HG03378 (cell line): ENCODE data around the gene B4GALNT1.
"Not testable (repeated sequence)": the region's sequence is repeated elsewhere in the genome, so short reads cannot be mapped to it uniquely, and the experiment has no call there.

Source experiments
- ATAC-seq: cut with Tn5 transposase; IDR thresholded peaks from one replicate; pipeline ENCODE4 v1.9.1; 2021; ENCODE audit warnings: mild to moderate bottlenecking, moderate library complexity; ENCODE audit not compliant: unreplicated experiment

The B4GALNT1 gene

DNA sequence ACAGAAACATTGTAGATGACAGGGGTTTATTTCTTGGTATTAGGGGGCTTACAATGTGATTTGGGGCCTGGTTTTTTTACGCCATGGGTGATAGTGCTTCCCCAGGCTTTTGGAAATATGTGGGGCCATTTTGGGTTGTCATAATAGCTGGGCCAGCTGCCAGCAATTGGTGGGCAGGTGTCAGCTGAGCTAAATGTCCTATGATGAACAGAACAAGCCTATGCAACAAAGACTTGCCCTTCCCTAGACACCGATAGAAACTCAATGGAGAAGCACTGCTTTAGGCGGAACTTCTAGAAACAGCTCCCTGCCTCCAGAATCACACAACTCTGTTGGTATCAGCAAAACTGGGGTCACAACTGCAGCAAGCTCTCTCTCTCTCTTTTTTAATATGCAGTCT is 5.1 kb upstream of the B4GALNT1 start:
- ATAC-seq: no peak

DNA sequence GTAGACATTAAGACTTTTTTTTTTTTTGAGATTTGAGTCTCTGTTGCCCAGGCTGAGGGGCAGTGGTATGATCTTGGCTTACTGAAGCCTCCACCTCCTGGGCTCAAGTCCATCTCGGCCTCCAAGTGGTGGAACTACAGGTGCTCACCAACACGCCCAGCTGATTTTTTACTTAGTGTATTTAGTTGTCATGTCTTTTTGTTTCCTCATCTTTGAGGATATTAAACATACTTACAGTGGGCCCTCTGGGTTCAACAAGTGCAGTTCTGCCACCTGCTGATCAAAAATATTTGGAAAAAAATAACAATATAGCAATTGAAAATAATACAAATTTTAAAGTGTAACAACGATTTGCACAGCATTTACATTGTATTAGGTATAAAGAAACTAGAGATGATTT is 4.4 kb upstream of the B4GALNT1 start:
- ATAC-seq: no peak

DNA sequence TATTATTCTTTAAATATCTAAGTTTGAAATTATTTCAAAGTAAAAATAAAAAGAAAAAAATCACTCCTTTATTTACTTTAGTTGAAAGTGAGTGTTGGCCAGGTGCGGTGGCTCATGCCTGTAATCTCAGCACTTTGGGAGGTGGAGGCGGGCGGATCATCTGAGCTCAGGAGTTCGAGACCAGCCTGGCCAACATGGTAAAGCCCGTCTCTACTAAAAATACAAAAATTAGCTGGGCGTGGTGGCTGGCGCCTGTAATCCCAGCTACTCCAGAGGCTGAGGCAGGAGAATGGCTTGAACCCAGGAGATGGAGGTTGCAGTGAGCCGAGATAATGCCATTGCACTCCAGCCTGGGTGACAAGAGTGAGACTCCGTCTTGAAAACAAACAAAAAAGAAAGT is 3.7 kb upstream of the B4GALNT1 start:
- not testable (repeated sequence) for ATAC-seq

DNA sequence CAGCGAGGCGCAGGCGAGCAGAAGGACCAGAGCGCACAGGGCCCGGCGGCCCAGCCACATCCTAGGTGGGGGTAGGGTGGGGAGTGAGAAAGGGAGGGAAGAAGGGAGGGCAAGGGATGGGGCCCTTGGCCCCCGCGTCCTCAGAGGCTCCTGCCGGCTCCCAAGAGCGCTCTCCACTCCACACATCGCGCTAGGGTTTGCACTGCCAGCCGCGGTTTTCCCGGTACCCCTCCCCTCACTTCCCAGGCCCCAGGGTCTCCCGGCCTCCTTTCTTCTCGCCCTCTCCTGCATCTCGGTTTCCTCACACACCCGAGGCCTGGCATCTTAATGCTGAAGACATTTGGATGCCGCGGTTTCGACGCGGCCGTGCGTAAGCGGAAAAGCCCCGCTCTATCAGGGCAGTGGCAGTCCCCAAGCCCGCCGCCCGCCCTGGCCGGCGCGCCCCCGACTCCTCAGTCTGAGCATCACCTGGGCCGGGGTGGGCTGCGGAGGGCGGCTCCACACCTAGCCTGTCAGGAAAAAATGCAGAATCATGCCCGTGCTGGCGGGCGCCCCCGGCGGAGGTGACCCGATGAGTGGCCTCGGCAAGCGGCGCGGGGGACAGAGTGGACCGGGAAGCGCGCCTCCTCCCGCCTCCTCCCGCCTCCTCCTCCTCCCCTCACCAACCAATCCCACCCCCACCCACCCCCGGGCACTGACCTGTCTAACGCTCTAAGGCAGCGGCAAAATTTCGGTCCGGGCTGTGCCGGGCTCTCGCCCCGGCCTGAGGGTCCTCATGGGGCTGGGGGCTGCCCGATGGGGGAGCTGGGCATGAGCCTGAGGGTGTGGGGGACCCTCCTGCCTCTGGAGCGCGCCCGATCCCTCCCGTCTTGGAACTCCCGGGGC is 686 bp downstream of the B4GALNT1 start:
- ATAC-seq: no peak

DNA sequence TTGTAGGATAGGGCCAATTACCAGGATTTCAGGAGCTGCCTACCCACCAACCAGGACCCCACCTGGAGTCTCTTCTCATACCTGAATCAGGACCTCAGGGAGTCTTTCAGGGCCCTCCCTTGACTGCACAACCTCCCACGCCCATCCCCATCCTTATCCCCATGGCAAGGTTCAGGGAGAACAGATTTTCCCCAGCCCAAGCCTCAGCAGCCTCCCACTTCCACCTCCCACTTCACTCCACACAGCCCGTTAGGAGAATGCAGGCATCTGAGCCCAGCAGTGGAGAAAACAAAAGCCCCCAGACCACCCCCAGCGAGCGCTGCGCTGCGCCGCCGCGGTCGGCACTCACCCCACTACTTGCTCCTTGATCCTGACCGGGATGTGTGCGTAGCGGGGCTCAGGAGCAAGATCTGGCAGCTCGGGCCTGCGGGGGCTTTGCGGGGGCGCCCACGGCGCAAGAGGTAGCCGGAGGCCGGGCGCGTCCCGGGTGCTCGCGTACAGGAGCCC is 1.4 kb downstream of the B4GALNT1 start:
- ATAC-seq: no peak

DNA sequence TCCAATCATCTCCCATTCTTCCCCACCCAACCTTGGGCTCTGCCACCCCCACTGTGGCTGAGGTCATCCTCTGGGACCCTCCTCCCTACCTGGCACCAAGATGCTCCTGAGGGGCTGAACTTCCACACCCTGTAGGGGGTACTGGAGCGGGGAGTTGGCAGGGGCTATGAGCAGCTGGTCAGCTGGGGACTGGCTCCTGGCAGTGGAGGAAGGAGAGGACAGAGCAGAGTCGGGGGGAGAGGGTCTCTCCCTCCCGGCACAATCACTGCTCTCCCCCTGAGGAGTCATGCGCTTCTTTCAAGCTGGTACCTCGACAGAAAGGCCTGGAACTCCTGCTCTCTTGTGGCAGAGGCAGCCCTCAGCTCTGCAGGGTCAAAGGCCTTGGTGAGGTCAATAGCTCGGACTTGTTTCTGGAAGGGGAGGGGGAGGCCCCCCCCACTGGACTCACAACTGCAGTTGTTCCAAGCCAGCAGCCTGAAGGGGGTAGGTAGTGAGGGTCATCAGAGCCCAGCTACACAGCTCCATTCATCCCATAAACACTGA is 2.0 kb downstream of the B4GALNT1 start:
- no peak for ATAC-seq

DNA sequence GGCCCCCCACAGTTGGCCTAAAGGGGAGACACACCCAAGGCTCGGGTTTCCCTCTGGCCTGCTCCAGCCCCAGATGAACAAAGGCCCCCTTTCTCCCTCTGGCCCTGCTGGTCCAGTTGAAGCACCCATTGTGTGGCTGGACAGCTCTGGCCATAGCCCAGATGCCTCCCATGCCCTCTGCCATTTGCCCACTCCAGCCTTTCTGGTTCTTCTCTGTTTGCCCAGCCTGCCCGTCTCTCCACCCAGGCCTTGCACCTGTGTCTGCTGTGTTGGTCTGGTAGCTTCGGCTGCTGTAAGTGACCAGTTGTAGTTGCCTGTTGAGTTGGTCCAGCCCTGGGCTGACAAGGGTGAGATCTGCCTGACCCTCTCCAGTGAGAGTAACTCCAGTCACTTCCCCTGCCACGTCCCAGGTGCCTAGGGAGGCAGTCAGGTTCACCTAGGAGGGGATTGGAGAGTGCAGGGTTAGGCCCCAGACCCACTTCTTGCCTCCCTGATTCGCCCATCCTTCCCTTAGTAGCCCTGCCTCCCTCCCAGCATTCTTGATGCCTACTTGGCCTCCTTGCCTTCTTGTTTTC is 3.0 kb downstream of the B4GALNT1 start:
- ATAC-seq: no peak

DNA sequence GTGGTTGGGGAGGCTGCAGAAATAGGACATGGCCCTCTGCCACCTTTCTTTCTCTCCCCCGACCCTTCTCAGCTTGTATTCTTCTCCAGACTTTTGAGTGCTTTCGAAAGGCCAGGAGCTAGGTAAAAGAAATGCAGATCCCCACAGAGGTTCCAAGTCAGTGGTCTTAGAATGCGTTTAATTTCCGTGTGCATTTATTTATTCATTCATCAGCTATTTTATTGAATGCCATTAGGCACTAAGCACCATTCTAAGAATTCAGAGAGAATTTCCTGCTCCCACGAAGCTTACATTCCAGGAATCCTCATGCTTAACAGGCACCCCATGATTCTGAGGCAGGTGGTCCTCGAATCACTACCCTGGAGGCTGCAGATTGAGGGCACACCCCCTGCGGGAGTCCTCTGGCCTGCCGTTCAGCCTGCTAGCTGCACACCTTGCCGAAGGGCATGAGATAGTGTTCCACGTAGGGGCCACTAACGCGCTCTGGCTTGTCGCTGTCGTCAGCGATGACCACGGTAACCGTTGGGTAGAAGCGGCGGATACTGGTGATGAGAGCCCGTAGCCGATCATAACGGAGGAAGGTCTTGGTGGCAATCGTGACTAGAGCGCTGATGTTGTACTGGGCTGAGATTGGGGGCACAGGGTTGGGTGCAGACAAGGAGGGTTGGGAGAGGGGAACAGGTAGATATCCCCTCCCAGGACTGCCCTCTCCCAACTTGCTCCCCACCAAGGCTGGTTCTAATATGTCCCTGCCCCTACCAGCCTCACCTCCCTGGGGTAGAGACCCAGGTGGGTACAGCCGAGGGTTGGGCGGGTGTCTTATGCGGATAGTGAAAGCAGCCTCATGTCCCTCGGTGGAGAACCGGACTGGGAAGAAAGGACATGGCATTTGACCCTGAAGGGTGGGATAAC is 4.5 kb downstream of the B4GALNT1 start:
- ATAC-seq: no peak

DNA sequence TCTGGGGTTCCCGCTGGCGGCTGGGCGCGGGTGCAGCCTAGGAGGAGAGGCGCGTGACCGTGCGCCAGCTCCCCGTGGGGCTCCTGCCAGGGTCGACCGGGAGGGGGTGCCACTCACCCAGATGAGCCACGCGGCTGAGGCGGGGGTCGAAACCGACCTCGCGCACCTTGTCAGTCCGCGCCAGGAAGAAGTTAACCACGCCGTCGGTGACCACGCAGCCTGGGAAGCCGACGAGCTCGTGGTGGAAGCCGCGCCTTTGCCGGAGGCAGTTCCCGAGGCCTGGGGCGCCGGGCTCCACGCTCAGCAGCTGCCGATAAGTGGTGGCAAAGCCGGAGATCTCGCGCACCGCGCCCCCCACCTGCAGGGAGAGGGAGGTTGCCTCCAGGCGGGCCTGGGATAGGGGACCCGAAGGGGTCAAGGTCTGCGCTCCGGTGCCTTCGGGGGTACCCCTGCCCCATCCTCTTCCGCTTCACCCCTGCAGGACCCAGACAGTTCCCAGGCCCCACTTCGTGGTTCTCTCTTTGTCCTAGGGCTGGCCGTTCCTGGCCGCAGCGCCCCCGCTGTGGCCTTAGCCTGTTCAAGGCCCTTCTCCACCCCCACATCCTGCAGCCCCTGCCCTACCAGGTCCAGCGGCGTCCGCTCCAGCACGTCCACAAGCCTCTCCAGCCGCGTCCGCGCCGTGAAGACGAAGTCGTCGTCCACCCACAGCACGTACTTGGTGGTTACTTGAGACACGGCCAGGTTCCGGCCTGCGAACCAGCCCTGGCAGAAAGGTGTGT is 5.3 kb downstream of the B4GALNT1 start:
- no peak for ATAC-seq

DNA sequence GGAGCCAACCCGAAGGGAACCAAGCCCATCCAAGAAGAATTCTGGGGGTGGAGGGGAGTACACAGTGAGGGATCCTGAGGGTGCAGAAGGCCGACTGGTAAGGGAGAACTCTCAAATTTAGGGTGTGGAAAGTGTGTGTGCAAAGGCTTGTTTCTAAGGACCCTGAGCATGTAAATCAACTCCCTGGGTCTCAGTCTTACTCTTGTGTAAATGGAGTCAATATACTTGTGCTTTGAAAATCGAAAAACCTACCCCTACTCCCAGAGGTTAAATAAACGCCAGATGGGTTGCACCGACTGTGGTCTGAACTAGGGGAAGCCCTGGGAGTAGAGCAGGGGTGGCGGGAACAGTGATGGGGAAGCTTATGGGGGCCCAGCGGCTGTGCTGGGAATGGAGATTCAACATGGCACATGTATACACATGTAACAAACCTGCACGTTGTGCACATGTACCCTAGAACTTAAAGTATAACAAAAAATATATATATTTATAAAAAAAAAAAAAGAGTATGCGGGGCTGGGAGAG is 6.0 kb downstream of the B4GALNT1 start:
- no peak for ATAC-seq

DNA sequence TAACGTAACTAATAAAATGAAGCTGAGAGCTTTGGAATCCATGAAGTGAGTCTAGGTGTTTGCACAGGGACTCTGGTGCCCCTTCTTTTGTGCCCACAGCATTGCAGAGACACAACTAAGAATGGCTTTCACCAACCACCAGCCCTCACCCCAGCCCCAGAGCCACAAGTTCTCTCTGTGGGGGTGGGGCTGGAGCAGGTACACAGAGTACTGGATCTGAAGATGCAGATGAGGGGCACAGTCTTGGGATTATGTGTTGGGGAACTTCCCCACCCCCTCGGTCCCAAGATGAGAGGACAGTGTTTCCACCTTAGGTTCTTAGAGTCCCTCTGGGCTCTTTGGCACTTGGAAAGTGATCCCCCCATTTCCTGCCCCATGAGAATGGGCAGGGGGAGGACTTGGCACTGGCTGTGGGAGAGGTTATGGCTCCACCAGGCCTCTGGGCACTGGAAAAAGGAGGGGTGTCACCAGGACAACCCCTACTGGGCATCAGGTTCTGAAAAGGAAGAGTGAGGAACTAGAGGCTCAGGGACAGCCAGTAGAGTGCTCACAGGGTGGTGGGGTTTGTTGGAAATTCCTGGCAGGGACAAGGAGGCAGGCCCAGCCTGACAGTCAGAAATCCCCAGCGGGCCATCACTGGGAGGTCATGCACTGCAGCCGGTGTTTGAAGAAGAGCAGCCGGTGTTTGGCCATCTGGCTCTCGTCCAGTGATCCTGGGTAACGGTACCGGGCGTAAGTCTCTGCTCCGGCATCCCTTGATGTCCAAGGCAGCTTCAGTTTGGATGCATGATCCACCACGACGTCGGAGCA is 6.7 kb downstream of the B4GALNT1 start:
- ATAC-seq: no peak

DNA sequence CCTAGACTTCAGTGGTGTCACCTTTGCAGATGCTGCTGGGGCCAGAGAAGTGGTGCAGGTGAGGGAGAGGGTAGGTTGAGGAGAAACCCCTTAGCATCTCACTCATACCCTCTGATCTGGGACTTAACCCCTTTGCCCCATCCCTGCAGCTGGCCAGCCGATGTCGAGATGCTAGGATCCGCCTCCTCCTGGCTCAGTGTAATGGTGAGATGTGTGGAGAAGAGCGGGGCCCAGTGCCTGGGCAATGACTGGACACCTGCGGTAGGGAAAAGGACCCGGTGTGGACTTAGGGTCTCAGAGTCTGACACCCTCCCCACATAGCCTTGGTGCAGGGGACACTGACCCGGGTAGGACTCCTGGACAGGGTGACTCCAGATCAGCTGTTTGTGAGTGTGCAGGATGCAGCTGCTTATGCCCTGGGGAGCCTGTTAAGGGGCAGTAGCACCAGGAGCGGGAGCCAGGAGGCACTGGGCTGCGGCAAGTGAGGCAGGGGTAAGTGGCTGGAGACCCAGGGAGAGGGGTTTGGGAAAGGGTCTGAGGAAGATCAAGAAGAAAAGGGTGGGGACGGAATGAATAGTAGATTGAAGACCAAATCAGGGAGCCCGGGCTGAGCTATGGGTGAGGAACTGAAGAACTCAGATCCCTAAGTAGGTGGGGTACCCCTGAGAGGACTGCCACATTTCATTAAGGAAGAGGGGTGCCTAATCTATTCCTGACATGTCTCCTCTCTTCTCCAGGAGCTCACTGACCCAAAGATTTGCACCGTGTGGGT is 7.6 kb downstream of the B4GALNT1 start:
- no peak for ATAC-seq

DNA sequence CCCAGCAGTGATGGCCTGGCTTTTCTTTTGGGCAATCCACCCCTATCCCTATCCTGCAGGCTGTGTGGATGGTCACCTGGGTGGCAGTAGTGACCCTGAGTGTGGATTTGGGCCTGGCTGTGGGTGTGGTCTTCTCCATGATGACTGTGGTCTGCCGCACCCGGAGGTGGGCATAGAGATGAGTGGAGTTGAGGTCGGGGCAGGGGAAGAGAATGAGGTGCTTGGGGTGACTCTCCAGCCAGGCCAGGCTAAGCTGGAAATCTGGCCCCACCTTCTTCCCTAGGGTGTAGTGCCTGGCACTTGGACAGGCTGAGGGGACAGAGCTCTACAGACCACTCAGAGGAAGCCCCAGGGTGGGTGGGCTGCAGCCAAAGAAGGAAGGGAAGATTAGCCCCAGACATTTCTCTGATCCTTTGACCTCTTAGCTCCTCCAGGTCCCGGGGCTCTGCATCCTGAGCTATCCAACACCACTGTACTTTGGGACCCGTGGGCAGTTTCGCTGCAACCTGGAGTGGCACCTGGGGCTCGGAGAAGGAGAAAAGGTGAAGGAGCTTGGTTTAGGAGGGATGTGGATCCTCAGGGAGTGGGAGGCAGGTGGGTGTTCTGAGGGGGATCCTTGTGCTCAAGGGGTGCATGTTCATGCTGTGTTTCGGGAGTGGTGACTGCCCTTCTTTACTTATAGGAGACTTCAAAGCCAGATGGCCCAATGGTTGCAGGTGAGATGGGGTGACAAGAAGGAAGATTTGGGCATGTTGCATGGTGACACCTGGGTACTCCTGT is 8.4 kb downstream of the B4GALNT1 start:
- no peak for ATAC-seq

DNA sequence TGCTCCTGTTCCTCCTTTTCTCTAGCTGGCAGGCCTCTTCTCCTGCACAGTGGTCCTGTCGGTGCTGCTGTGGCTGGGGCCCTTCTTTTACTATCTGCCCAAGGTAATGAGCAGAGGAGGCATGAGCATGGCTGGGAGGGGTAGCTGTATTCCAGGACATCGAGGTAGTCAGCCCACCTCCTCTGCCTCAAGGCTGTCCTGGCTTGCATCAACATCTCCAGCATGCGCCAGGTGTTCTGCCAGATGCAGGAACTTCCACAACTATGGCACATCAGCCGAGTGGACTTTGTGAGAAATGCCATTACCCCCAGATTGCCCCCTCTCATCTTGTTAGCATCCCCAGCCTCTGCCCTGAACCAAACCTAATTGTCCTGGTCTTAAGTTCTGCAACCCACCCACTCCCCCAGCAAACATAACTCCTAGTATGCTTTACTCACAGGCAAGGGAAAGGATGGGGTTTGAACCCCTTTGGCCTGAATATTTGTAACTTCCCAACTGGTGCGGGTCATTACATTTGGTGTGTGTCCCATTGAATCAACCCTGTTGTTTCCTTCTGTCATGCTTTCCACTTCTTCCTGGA is 9.1 kb downstream of the B4GALNT1 start:
- no peak for ATAC-seq

DNA sequence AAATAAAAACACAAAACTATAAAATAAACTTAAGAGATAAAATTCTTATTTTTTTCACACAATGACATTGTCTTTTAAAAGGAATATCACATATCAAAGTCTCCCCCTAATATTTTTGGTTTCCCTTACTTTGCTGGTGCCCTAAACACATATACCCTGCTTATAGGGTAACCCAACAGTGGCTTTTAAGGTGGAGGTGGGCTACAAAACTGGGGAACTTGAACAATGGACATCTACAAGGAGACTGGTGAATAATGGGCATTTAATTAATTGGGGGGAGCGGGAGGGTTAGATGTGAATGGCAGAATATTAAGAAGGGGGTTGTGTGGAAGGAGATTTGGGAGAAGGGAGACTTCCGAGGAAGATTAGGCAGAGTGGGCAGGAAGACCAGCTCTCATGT is 9.6 kb downstream of the B4GALNT1 start:
- no peak for ATAC-seq

DNA sequence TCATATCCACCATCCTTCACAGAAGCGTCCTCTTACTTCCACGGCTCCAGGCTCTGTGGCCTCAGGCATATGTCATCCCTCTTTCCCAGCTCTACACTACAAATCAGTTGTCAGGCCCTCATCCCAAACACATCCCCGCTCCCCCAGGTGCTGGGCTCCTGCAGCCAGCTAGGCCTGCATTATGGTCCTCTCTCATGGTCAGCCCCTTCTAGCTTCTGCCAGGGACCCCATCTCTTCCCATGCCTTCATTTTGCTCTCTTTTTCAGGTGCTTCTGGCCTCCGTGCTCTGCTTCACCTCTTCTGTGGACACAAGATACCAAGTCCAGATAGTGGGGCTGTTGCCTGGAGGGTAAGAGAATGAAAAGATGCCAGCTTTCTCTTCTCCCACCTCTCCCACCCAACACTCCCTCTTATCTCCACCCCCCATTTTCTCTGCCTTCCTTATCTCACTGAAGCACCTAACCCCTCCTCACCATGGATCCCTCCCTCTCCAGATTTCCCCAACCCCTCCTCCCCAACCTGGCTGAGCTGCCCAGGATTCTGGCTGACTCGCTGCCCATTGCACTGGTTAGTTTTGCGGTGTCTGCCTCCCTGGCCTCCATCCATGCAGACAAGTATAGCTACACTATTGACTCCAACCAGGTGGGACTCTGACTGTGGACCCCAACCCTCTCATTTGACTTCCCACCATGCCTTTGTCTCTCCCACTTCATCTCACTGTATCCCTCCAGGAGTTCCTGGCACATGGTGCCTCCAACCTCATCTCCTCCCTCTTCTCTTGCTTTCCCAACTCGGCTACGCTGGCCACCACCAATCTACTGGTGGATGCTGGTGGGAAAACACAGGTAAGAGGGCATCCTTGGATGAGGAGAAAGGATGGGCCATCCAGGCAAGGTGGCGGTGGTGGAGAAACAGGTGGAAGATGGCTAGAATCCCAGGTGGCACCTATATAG is 10.4 kb downstream of the B4GALNT1 start:
- no peak for ATAC-seq
